Stimulated activated CD4-positive, alpha-beta T cell treated with anti-CD3 and anti-CD28 coated beads, Interleukin-15, amount 100 ng/mL, for 48 hours (primary cell): ENCODE measurements around the gene CIDEA.
"Not testable (repeated sequence)": the region's sequence is repeated elsewhere in the genome, so short reads cannot be mapped to it uniquely, and the experiment has no call there.

Source experiments
- DNase-seq, 2 donors: peaks; one replicate each; pipeline ENCODE4 v3.0.0-alpha.2; 2020; ENCODE audit warnings: low read depth in 2 of 2

The CIDEA gene

GRCh38 chr18:12238826-12239225, 15.3 kb upstream of the CIDEA start:
- no peak for DNase-seq

- DNase-seq, result no peak
These were observed 14.7 kb upstream of the CIDEA start for GRCh38 chr18:12239431-12239830.

GRCh38 chr18:12242658-12243260, 11.4 kb upstream of the CIDEA start:
- no peak for DNase-seq

GRCh38 chr18:12243272-12243671, 10.9 kb upstream of the CIDEA start:
- not testable (repeated sequence) for DNase-seq

GRCh38 chr18:12245793-12246135, 8.4 kb upstream of the CIDEA start:
- DNase-seq, result no peak

- no peak for DNase-seq
These were observed 7.0 kb upstream of the CIDEA start for GRCh38 chr18:12246849-12247808.

- no peak for DNase-seq
These were observed 6.2 kb upstream of the CIDEA start for GRCh38 chr18:12247946-12248345.

- DNase-seq, result no peak
These were observed 5.0 kb upstream of the CIDEA start for GRCh38 chr18:12248926-12249720.

- DNase-seq, result no peak
These were observed 2.9 kb upstream of the CIDEA start for GRCh38 chr18:12251311-12251710.

- DNase-seq, result no peak
These were observed 2.1 kb upstream of the CIDEA start for GRCh38 chr18:12252061-12252460.

- DNase-seq, result no peak
These were observed 1.1 kb upstream of the CIDEA start for GRCh38 chr18:12253027-12253426.

- DNase-seq, result no peak
These were observed 462 bp upstream of the CIDEA start for GRCh38 chr18:12253663-12254135.

- no peak for DNase-seq
These were observed 805 bp downstream of the CIDEA start for GRCh38 chr18:12254820-12255511.

- no peak for DNase-seq
These were observed 1.5 kb downstream of the CIDEA start for GRCh38 chr18:12255626-12256026.

- DNase-seq, result no peak
These were observed 2.8 kb downstream of the CIDEA start for GRCh38 chr18:12256951-12257350.

- no peak for DNase-seq
These were observed 4.0 kb downstream of the CIDEA start for GRCh38 chr18:12257996-12258718.

- no peak for DNase-seq
These were observed 4.9 kb downstream of the CIDEA start for GRCh38 chr18:12258719-12259705.

GRCh38 chr18:12262748-12263147, 8.6 kb downstream of the CIDEA start:
- DNase-seq, result no peak

- DNase-seq, result no peak
These were observed 10.7 kb downstream of the CIDEA start for GRCh38 chr18:12264864-12265263.
